Kidney epithelial cell (primary cell): ENCODE results near the gene APOB. TPM values are rescaled to one million over a fixed set of nuclear protein-coding genes. Genes with fewer than 3 reads are reported as not detected.

Source experiments
- DNase-seq: peaks from one replicate; pipeline ENCODE4 v3.0.0-alpha.2; 2010; ENCODE audit warnings: low read depth
- H3K27me3 ChIP-seq: 2 replicates; pipeline ENCODE4 v1.6.0; 2011; ENCODE audit warnings: low read length; ENCODE audit not compliant: control insufficient read depth, insufficient read depth
- H3K36me3 ChIP-seq: 2 replicates; pipeline ENCODE4 v1.5.1; 2011; ENCODE audit warnings: low read length; ENCODE audit not compliant: control insufficient read depth, insufficient read depth
- H3K4me3 ChIP-seq: 2 replicates; pipeline ENCODE4 v1.5.1; 2011; ENCODE audit warnings: low read depth, mild to moderate bottlenecking, control low read depth, low read length
- CTCF ChIP-seq: IDR thresholded peaks from 2 replicates; pipeline ENCODE4 v1.5.1; 2011; ENCODE audit warnings: mild to moderate bottlenecking, moderate library complexity, low read length, control low read depth, inconsistent platforms; ENCODE audit not compliant: insufficient read depth, poor library complexity, severe bottlenecking
- total RNA-seq: library from RNA; depleted of rRNA; stranded (reverse); fragments of >200 nt; gene quantifications from 2 replicates; pipeline ENCODE4 v1.2.3, GENCODE V29; 2015

The APOB gene
- total RNA-seq, 1 donor from 2014 or later: not detected

GRCh38 chr2:21022792-21023367, 21.0 kb downstream of the APOB start:
- Histone ChIP-seq H3K36me3 (no peaks in the 10 kb centered on the region), H3K4me3 (no peak overlapping the region), H3K27me3 (no peaks in the 10 kb centered on the region)
- TF ChIP-seq CTCF: no peak
- no peak for DNase-seq

GRCh38 chr2:21021430-21021829, 22.4 kb downstream of the APOB start:
- no peak for TF ChIP-seq CTCF
- Histone ChIP-seq H3K4me3 (no peak overlapping the region), H3K27me3 (no peaks in the 10 kb centered on the region), H3K36me3 (no peaks in the 10 kb centered on the region)
- no peak for DNase-seq

GRCh38 chr2:21020668-21021288, 23.1 kb downstream of the APOB start:
- no peaks in the 10 kb centered on the region for H3K27me3 ChIP-seq
- no peak overlapping the region for H3K4me3 ChIP-seq

GRCh38 chr2:21020031-21020667, 23.7 kb downstream of the APOB start:
- no peak for DNase-seq
- H3K36me3 ChIP-seq: no peaks in the 10 kb centered on the region
- no peaks in the 10 kb centered on the region for H3K27me3 ChIP-seq
- no peak overlapping the region for H3K4me3 ChIP-seq
- TF ChIP-seq CTCF: no peak

More at GRCh38 chr2:21020668-21021288, 23.1 kb downstream of the APOB start:
- TF ChIP-seq CTCF: no peak
- H3K36me3 ChIP-seq: no peaks in the 10 kb centered on the region
- DNase-seq: no peak

- no peaks in the 10 kb centered on the region for H3K27me3 ChIP-seq
- H3K4me3 ChIP-seq: no peak overlapping the region
- no peaks in the 10 kb centered on the region for H3K36me3 ChIP-seq
- DNase-seq: no peak
- no peak for TF ChIP-seq CTCF
Measured at GRCh38 chr2:21019678-21020021, 24.2 kb downstream of the APOB start.
